GM12878 (cell line): ENCODE data around the gene PHACTR1. TPM values are rescaled to one million over a fixed set of nuclear protein-coding genes. Genes with fewer than 3 reads are reported as not detected.
A peak's percentile ranks its signal among the peaks of the same experiment; 100 is the strongest.

Experiments
- ATAC-seq: fragments of 200-7000 bp; cut with Tn5 transposase; 3 replicates; pipeline ENCODE4 v1.9.1; 2020; ENCODE audit warnings: mild to moderate bottlenecking, moderate library complexity
- BruUV-seq: library from RNA; stranded (reverse); fragments of 400-500 nt; replicated peaks from 2 replicates; lab custom pipeline; 2021; lab: Mats Ljungman, UMichigan
- CTCF ChIA-PET: fragments of 300-600 bp; sonication (Branson Sonifier 250); formaldehyde crosslinking; extraction: SDS; loops from one replicate; lab custom pipeline; 2021; ENCODE audit warnings: inconsistent platforms; lab: Yijun Ruan, JAX
- POLR2A ChIA-PET: fragments of 350-600 bp; formaldehyde crosslinking; extraction: SDS; loops from one replicate; lab custom pipeline; 2021; ENCODE audit warnings: inconsistent platforms; lab: Charles Lee
- RAD21 ChIA-PET: fragments of 300-600 bp; sonication (Branson Sonifier 250); formaldehyde crosslinking; loops from one replicate; lab custom pipeline; 2023; ENCODE audit warnings: antibody characterized with exemption; ENCODE audit not compliant: unreplicated experiment; lab: Charles Lee
- SMC1A ChIA-PET: fragments of 300-600 bp; sonication (Branson Sonifier 250); formaldehyde crosslinking; loops from one replicate; lab custom pipeline; 2023; ENCODE audit not compliant: unreplicated experiment, uncharacterized antibody; lab: Charles Lee
- DNase-seq: peaks from one replicate; pipeline ENCODE4 v3.0.0-alpha.2; 2011; ENCODE audit warnings: low read depth, low spot score
- FAIRE-seq: peaks from 3 replicates; lab custom pipeline; 2011; peaks lifted over from hg19 to GRCh38; lab: Jason Lieb, UNC
- H2AFZ ChIP-seq: 2 replicates; pipeline ENCODE4 v1.6.0; 2011; ENCODE audit warnings: low read depth, low read length, control low read depth; ENCODE audit not compliant: control insufficient read depth
- H3K27ac ChIP-seq: 2 replicates; pipeline ENCODE4 v1.5.1; 2011; ENCODE audit warnings: control low read depth; ENCODE audit not compliant: control insufficient read depth, insufficient read depth
- H3K27me3 ChIP-seq, 2 experiments: replicated peaks in 1 of 2; 2 replicates each; pipeline versions ENCODE4 v1.6.0 to v1.6.1; 2011; ENCODE audit warnings: low read length in 1 of 2; ENCODE audit not compliant: control insufficient read depth in 2 of 2, insufficient read depth in 2 of 2
- H3K36me3 ChIP-seq, 2 experiments: 2 replicates each; pipeline ENCODE4 v1.5.1; 2011; ENCODE audit warnings: low read length in 1 of 2; ENCODE audit not compliant: control insufficient read depth in 2 of 2, insufficient read depth in 2 of 2
- H3K4me1 ChIP-seq: 2 replicates; pipeline ENCODE4 v1.6.1; 2011; ENCODE audit warnings: mild to moderate bottlenecking, low read length, moderate library complexity, mixed read lengths; ENCODE audit not compliant: control insufficient read depth, insufficient read depth
- H3K4me2 ChIP-seq: 2 replicates; pipeline ENCODE4 v1.6.0; 2011; ENCODE audit warnings: control low read depth; ENCODE audit not compliant: control insufficient read depth, insufficient read depth
- H3K4me3 ChIP-seq: fragments of 200-600 bp; sonication (generic); 2 replicates; pipeline ENCODE4 v1.5.1; 2016
- H3K79me2 ChIP-seq: 2 replicates; pipeline ENCODE4 v1.6.0; 2011; ENCODE audit warnings: low read length; ENCODE audit not compliant: control insufficient read depth, insufficient read depth
- H3K9ac ChIP-seq: 2 replicates; pipeline ENCODE4 v1.8.0; 2011; ENCODE audit warnings: low read length, control low read depth, mixed read lengths; ENCODE audit not compliant: control insufficient read depth, insufficient read depth
- H3K9me3 ChIP-seq: replicated peaks from 3 replicates; pipeline ENCODE4 v1.5.1; 2011; ENCODE audit warnings: mild to moderate bottlenecking, low read length; ENCODE audit not compliant: control insufficient read depth, insufficient read depth
- H4K20me1 ChIP-seq: 2 replicates; pipeline ENCODE4 v1.6.0; 2011; ENCODE audit not compliant: control insufficient read depth, insufficient read depth
- CTCF ChIP-seq, 3 experiments: IDR thresholded peaks in 2 of 3; conservative IDR thresholded peaks in 1 of 3; 2 replicates each; pipeline ENCODE4 v1.5.1; 2011; ENCODE audit warnings: low read depth in 3 of 3, low read length in 3 of 3, mild to moderate bottlenecking in 3 of 3, control low read depth in 2 of 3, moderate library complexity in 2 of 3, inconsistent platforms in 1 of 3, mixed read lengths in 1 of 3; ENCODE audit not compliant: control insufficient read depth in 2 of 3, insufficient read depth in 1 of 3; ENCODE audit errors: extremely low read depth in 1 of 3
- NFIC ChIP-seq: IDR thresholded peaks from 2 replicates; pipeline ENCODE4 v1.6.1; 2012; ENCODE audit warnings: low read depth, mild to moderate bottlenecking, inconsistent platforms, low read length, moderate library complexity
- SKIL ChIP-seq: fragments of 450-650 bp; IDR thresholded peaks from 2 replicates; pipeline ENCODE4 v1.6.1; 2017; ENCODE audit warnings: mild to moderate bottlenecking, low read depth, inconsistent platforms; ENCODE audit not compliant: poor library complexity, severe bottlenecking
- SMARCA5 ChIP-seq: fragments of 450-650 bp; IDR thresholded peaks from 2 replicates; pipeline ENCODE4 v1.6.1; 2017; ENCODE audit warnings: mild to moderate bottlenecking
- SMC3 ChIP-seq: IDR thresholded peaks from 2 replicates; pipeline ENCODE4 v1.6.1; 2011; ENCODE audit warnings: low read length, improper control_type of control experiment, borderline replicate concordance
- WGBS: methylation state at CpG from one replicate; pipeline ENCODE4 v1.1.6; 2016; ENCODE audit warnings: low lambda C conversion rate; ENCODE audit not compliant: insufficient replicate concordance, insufficient coverage; ENCODE audit errors: missing lambda C conversion rate; 5-methylcytosine and 5-hydroxymethylcytosine counted together
- in situ Hi-C: fragments of 300-500 bp; cut with MboI; formaldehyde crosslinking; loops from 9 replicates; pipeline ENCODE4 v1.14.3; 2018; ENCODE audit warnings: mixed read lengths
- intact Hi-C: fragments of 100-400 bp; cut with micrococcal nuclease; formaldehyde crosslinking; loops from one replicate; pipeline ENCODE4 v1.14.2; 2022; ENCODE audit not compliant: unreplicated experiment
- polyA plus RNA-seq, 11 experiments: library from polyadenylated mRNA; depleted of rRNA in 4 of 11; unstranded in 6 of 11; stranded (reverse) in 5 of 11; fragments of >200 nt; fragmentation: Nextera tagmentation in 4 of 11; fragmentation: Illumina TruSeq in 1 of 11; extraction: Ambion mirVana in 4 of 11; extraction: Trizol in 1 of 11; gene quantifications; 1 replicate in 1 of 11; 2 replicates in 10 of 11; pipeline versions ENCODE4 v1.2.1 to v1.2.3, GENCODE V29; 2011 to 2016; ENCODE audit warnings: inconsistent platforms in 2 of 11, missing spikeins in 2 of 11, low read depth in 1 of 11
- total RNA-seq, 4 experiments: library from RNA; depleted of rRNA in 3 of 4; stranded (reverse); fragments of >200 nt in 3 of 4; fragmentation: Illumina TruSeq in 1 of 4; extraction: Trizol in 1 of 4; gene quantifications; 2 replicates each; pipeline versions ENCODE4 v1.2.1 to v1.2.3, GENCODE V29; 2013 to 2021
- TF ChIP-seq, protein P1 (sequence below): fragments of 450-650 bp; formaldehyde crosslinking; IDR thresholded peaks from 2 replicates; pipeline ENCODE4 v1.5.0; 2022; ENCODE audit warnings: mild to moderate bottlenecking, missing genetic modification characterization
- TF ChIP-seq, protein P2 (sequence below): IDR thresholded peaks from 2 replicates; pipeline ENCODE4 v1.6.1; 2011; ENCODE audit warnings: borderline replicate concordance, low read depth, mild to moderate bottlenecking, moderate library complexity, mixed read lengths, low read length; ENCODE audit not compliant: insufficient read depth; ENCODE audit errors: extremely low read length
- TF ChIP-seq, protein P3 (sequence below): fragments of 450-650 bp; IDR thresholded peaks from 2 replicates; pipeline ENCODE4 v1.6.1; 2016; ENCODE audit warnings: mild to moderate bottlenecking, moderate library complexity, borderline replicate concordance

PHACTR1 gene
- total and polyA plus RNA-seq, 10 of the 15 experiments (the other 5 are each of a cell fraction or from before 2014, with no cell fraction given) = 34.2 to 94.6 (median 62.3) TPM

DNA sequence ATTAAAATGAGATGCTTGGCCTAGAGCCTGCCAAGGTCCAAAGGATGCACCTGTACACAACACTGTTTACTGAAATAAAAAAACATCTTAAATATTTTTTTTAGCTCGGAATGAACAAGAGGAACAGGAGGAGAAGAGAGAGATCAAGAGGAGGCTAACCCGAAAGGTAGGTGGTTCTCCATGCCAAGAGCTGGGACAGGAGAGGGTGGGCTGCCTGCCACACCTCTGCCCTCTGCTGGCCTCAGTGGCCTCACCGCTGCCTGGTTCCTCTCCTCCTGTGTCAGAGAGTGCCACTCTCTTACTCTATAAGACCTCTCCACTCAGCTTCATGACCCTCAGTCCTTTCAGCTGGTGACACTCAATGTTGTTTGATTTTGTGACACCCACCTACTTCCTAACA, 561.6 kb downstream of the PHACTR1 start:
- H3K9me3 ChIP-seq = no peaks in the 10 kb centered on the region
- peaks cover 33% of the 10 kb centered on the region for H3K4me1 ChIP-seq
- POLR2A ChIA-PET = interaction anchor here (0.5 to 5.4 kb wide), 5 partner anchors 11 to 49 kb away, joined by 3 to 37 read pairs (median 7); partner anchors contain the start of gene TBC1D7
- H3K9ac ChIP-seq = no peak overlapping the region
- no peak overlapping the region for H2AFZ ChIP-seq
- WGBS = 65% methylated on average over 3 of the region's 3 CpGs
- intact Hi-C loops (loop anchor here (1.0 kb wide), 2 partner anchors 49 to 83 kb away; no protein-coding TSS in a partner anchor), in situ Hi-C loops (no loop called here)
- no peak overlapping the region; the same call in 1 of the 2 replicates for H3K4me2 ChIP-seq
- H3K36me3 ChIP-seq = peaks cover 13 to 28% of the 10 kb centered on the region in 2 experiments
- ATAC-seq = peak; percentile 53
- H3K27ac ChIP-seq = no peak overlapping the region
- CTCF ChIA-PET = interaction anchor here (0.6 to 7.0 kb wide), 25 partner anchors 9 to 367 kb away, joined by 3 to 108 read pairs (median 4); partner anchors contain the start of gene TBC1D7
- FAIRE-seq = no peak
- H4K20me1 ChIP-seq = peaks cover 4% of the 10 kb centered on the region
- no peak for DNase-seq
- BruUV-seq = no TSS peak
- H3K79me2 ChIP-seq = peaks cover 52% of the 10 kb centered on the region
- SMC1A ChIA-PET = interaction anchor here (0.9 to 8.5 kb wide), 15 partner anchors 14 to 85 kb away, joined by 3 to 114 read pairs (median 9); partner anchors contain the start of gene TBC1D7
- H3K27me3 ChIP-seq = no peaks in the 10 kb centered on the region; a peak in 1 of 4 replicates
- no peak overlapping the region for H3K4me3 ChIP-seq
- RAD21 ChIA-PET = interaction anchor here (0.8 to 8.2 kb wide), 14 partner anchors 14 to 155 kb away, joined by 3 to 79 read pairs (median 4); partner anchors contain the start of gene TBC1D7
- TF ChIP-seq SMARCA5 = no peak
- TF ChIP-seq, protein P1, sequence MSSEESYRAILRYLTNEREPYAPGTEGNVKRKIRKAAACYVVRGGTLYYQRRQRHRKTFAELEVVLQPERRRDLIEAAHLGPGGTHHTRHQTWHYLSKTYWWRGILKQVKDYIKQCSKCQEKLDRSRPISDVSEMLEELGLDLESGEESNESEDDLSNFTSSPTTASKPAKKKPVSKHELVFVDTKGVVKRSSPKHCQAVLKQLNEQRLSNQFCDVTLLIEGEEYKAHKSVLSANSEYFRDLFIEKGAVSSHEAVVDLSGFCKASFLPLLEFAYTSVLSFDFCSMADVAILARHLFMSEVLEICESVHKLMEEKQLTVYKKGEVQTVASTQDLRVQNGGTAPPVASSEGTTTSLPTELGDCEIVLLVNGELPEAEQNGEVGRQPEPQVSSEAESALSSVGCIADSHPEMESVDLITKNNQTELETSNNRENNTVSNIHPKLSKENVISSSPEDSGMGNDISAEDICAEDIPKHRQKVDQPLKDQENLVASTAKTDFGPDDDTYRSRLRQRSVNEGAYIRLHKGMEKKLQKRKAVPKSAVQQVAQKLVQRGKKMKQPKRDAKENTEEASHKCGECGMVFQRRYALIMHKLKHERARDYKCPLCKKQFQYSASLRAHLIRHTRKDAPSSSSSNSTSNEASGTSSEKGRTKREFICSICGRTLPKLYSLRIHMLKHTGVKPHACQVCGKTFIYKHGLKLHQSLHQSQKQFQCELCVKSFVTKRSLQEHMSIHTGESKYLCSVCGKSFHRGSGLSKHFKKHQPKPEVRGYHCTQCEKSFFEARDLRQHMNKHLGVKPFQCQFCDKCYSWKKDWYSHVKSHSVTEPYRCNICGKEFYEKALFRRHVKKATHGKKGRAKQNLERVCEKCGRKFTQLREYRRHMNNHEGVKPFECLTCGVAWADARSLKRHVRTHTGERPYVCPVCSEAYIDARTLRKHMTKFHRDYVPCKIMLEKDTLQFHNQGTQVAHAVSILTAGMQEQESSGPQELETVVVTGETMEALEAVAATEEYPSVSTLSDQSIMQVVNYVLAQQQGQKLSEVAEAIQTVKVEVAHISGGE (CRISPR knock-in tag) = no peak
- TF ChIP-seq SMC3 = peak; percentile 58; the same call in 1 of the 2 replicates
- TF ChIP-seq SKIL = no peak
- peak; percentile 57 to 69 (median 58) for TF ChIP-seq CTCF (IDR thresholded peaks at IDR 0.05 in 2 of 3, conservative IDR thresholded peaks at IDR 0.05 in 1 of 3; ENCODE audit: control insufficient read depth in 2 of 3, extremely low read depth in 1 of 3, insufficient read depth in 1 of 3, low read depth in 3 of 3, low read length in 3 of 3)
- TF ChIP-seq, protein P2, sequence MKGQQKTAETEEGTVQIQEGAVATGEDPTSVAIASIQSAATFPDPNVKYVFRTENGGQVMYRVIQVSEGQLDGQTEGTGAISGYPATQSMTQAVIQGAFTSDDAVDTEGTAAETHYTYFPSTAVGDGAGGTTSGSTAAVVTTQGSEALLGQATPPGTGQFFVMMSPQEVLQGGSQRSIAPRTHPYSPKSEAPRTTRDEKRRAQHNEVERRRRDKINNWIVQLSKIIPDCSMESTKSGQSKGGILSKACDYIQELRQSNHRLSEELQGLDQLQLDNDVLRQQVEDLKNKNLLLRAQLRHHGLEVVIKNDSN = no peak
- TF ChIP-seq, protein P3, sequence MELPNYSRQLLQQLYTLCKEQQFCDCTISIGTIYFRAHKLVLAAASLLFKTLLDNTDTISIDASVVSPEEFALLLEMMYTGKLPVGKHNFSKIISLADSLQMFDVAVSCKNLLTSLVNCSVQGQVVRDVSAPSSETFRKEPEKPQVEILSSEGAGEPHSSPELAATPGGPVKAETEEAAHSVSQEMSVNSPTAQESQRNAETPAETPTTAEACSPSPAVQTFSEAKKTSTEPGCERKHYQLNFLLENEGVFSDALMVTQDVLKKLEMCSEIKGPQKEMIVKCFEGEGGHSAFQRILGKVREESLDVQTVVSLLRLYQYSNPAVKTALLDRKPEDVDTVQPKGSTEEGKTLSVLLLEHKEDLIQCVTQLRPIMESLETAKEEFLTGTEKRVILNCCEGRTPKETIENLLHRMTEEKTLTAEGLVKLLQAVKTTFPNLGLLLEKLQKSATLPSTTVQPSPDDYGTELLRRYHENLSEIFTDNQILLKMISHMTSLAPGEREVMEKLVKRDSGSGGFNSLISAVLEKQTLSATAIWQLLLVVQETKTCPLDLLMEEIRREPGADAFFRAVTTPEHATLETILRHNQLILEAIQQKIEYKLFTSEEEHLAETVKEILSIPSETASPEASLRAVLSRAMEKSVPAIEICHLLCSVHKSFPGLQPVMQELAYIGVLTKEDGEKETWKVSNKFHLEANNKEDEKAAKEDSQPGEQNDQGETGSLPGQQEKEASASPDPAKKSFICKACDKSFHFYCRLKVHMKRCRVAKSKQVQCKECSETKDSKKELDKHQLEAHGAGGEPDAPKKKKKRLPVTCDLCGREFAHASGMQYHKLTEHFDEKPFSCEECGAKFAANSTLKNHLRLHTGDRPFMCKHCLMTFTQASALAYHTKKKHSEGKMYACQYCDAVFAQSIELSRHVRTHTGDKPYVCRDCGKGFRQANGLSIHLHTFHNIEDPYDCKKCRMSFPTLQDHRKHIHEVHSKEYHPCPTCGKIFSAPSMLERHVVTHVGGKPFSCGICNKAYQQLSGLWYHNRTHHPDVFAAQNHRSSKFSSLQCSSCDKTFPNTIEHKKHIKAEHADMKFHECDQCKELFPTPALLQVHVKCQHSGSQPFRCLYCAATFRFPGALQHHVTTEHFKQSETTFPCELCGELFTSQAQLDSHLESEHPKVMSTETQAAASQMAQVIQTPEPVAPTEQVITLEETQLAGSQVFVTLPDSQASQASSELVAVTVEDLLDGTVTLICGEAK = no peak
- TF ChIP-seq NFIC = no peak
